Stomach smooth muscle (tissue), 2 donors: ENCODE data around the gene PGBD4.

Experiments
- H3K27ac ChIP-seq: one replicate; pipeline ENCODE4 v1.7.0; 2013; ENCODE audit warnings: mild to moderate bottlenecking, low read length, inconsistent platforms
- H3K27me3 ChIP-seq, 2 donors: one replicate each; pipeline ENCODE4 v1.7.0; 2013; ENCODE audit warnings: low read length in 2 of 2; ENCODE audit not compliant: insufficient read depth in 2 of 2, control insufficient read depth in 1 of 2
- H3K36me3 ChIP-seq, 2 donors: one replicate each; pipeline ENCODE4 v1.7.0; 2013; ENCODE audit warnings: low read length in 2 of 2; ENCODE audit not compliant: control insufficient read depth in 2 of 2, insufficient read depth in 2 of 2
- H3K4me1 ChIP-seq: one replicate; pipeline ENCODE4 v1.7.0; 2013; ENCODE audit warnings: low read length; ENCODE audit not compliant: control insufficient read depth, insufficient read depth
- H3K4me3 ChIP-seq, 2 donors: one replicate each; pipeline ENCODE4 v1.7.0; 2013; ENCODE audit warnings: low read length in 2 of 2
- H3K9ac ChIP-seq, 2 donors: one replicate each; pipeline ENCODE4 v1.7.0; 2013; ENCODE audit warnings: low read length in 2 of 2, mild to moderate bottlenecking in 1 of 2
- H3K9me3 ChIP-seq, 2 donors: one replicate each; pipeline ENCODE4 v1.7.0; 2013; ENCODE audit warnings: low read length in 2 of 2; ENCODE audit not compliant: control insufficient read depth in 2 of 2
- donor health status: healthy.
- donor health status: Pancreatic carcinoma.

Gene PGBD4

GRCh38 chr15:34076785-34077184, 25.1 kb upstream of the PGBD4 start:
- no peaks in the 10 kb centered on the region for H3K9me3 ChIP-seq
- no peaks in the 10 kb centered on the region for H3K27me3 ChIP-seq
- H3K36me3 ChIP-seq, result no peaks in the 10 kb centered on the region
- no peak overlapping the region for H3K9ac ChIP-seq
- H3K27ac ChIP-seq, result no peak overlapping the region
- no peaks in the 10 kb centered on the region for H3K4me1 ChIP-seq
- H3K4me3 ChIP-seq, result no peak overlapping the region

- Histone ChIP-seq H3K4me1 (no peaks in the 10 kb centered on the region), H3K36me3 (peaks cover 0 to 6% of the 10 kb centered on the region in 2 donors), H3K4me3 (no peak overlapping the region), H3K27me3 (no peaks in the 10 kb centered on the region), H3K9me3 (no peaks in the 10 kb centered on the region), H3K27ac (no peak overlapping the region), H3K9ac (no peak overlapping the region)
These were observed 23.0 kb upstream of the PGBD4 start for GRCh38 chr15:34078900-34079299.

- Histone ChIP-seq H3K4me3 (no peak overlapping the region), H3K4me1 (no peaks in the 10 kb centered on the region), H3K9ac (no peak overlapping the region)
These were observed 22.0 kb upstream of the PGBD4 start for GRCh38 chr15:34079904-34080303.

GRCh38 chr15:34084086-34084485, 17.8 kb upstream of the PGBD4 start:
- Histone ChIP-seq H3K27me3 (no peaks in the 10 kb centered on the region), H3K4me3 (no peak overlapping the region), H3K4me1 (no peaks in the 10 kb centered on the region), H3K9me3 (no peaks in the 10 kb centered on the region), H3K36me3 (peaks cover 15 to 16% of the 10 kb centered on the region in 2 donors), H3K27ac (no peak overlapping the region), H3K9ac (no peak overlapping the region)

More at GRCh38 chr15:34079904-34080303, 22.0 kb upstream of the PGBD4 start:
- Histone ChIP-seq H3K36me3 (peaks cover 2 to 6% of the 10 kb centered on the region in 2 donors), H3K27ac (no peak overlapping the region), H3K9me3 (no peaks in the 10 kb centered on the region), H3K27me3 (no peaks in the 10 kb centered on the region)

- H3K27me3 ChIP-seq, result no peaks in the 10 kb centered on the region
- H3K9me3 ChIP-seq, result no peaks in the 10 kb centered on the region
- no peak overlapping the region for H3K4me3 ChIP-seq
- H3K27ac ChIP-seq, result no peak overlapping the region
- H3K4me1 ChIP-seq, result no peaks in the 10 kb centered on the region
- no peak overlapping the region for H3K9ac ChIP-seq
- H3K36me3 ChIP-seq, result peaks cover 15 to 16% of the 10 kb centered on the region in 2 donors
These were observed 16.1 kb upstream of the PGBD4 start for GRCh38 chr15:34085746-34086145.

GRCh38 chr15:34099914-34100313, 2.0 kb upstream of the PGBD4 start:
- no peaks in the 10 kb centered on the region for H3K9me3 ChIP-seq
- H3K27ac ChIP-seq, result no peak overlapping the region
- peaks cover 15% of the 10 kb centered on the region for H3K4me1 ChIP-seq
- H3K4me3 ChIP-seq, result peak overlapping the region in 1 of 2 donors; percentile 99
- no peaks in the 10 kb centered on the region for H3K27me3 ChIP-seq
- H3K9ac ChIP-seq, result no peak overlapping the region
- H3K36me3 ChIP-seq, result peaks cover 2 to 4% of the 10 kb centered on the region in 2 donors

DNA sequence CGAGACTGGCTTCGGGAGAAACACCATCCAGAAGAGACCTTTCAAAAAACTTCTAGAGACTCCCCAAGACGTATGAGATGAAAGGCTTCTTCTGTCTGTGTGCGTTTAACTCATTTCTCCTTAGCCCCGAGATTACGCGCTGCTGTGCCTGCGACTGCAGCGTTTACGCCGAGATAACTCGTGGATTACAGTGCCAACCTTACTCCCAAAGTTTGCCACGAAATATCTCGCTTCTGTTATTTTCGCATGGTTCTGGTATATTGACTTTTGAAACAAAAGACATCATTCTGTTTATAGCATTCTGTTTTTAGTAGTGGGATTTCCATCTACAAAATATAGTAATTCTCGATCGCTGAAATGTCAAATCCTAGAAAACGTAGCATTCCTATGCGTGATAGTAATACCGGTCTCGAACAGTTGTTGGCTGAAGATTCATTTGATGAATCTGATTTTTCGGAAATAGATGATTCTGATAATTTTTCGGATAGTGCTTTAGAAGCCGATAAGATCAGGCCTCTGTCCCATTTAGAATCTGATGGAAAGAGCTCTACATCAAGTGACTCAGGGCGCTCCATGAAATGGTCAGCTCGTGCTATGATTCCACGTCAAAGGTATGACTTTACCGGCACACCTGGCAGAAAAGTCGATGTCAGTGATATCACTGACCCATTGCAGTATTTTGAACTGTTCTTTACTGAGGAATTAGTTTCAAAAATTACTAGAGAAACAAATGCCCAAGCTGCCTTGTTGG, 467 bp downstream of the PGBD4 start:
- H3K36me3 ChIP-seq, result peaks cover 0 to 5% of the 10 kb centered on the region in 2 donors
- peak overlapping the region; percentile 88 for H3K27ac ChIP-seq
- H3K4me1 ChIP-seq, result peaks cover 15% of the 10 kb centered on the region
- peak overlapping the region; percentile 83 to 99 for H3K4me3 ChIP-seq
- peak overlapping the region; percentile 75 to 97 for H3K9ac ChIP-seq
- no peaks in the 10 kb centered on the region for H3K27me3 ChIP-seq
- no peaks in the 10 kb centered on the region for H3K9me3 ChIP-seq

GRCh38 chr15:34106423-34106822, 4.5 kb downstream of the PGBD4 start:
- no peak overlapping the region for H3K9ac ChIP-seq
- H3K4me3 ChIP-seq, result no peak overlapping the region
- H3K27ac ChIP-seq, result no peak overlapping the region
- H3K36me3 ChIP-seq, result peaks cover 0 to 4% of the 10 kb centered on the region in 2 donors
- peaks cover 11% of the 10 kb centered on the region for H3K4me1 ChIP-seq
- no peaks in the 10 kb centered on the region for H3K27me3 ChIP-seq
- H3K9me3 ChIP-seq, result no peaks in the 10 kb centered on the region

- Histone ChIP-seq H3K27me3 (no peaks in the 10 kb centered on the region), H3K27ac (no peak overlapping the region), H3K4me3 (no peak overlapping the region), H3K9ac (no peak overlapping the region), H3K36me3 (peaks cover 0 to 4% of the 10 kb centered on the region in 2 donors), H3K4me1 (peaks cover 8% of the 10 kb centered on the region), H3K9me3 (no peaks in the 10 kb centered on the region)
These were observed 5.4 kb downstream of the PGBD4 start for GRCh38 chr15:34107315-34107714.

DNA sequence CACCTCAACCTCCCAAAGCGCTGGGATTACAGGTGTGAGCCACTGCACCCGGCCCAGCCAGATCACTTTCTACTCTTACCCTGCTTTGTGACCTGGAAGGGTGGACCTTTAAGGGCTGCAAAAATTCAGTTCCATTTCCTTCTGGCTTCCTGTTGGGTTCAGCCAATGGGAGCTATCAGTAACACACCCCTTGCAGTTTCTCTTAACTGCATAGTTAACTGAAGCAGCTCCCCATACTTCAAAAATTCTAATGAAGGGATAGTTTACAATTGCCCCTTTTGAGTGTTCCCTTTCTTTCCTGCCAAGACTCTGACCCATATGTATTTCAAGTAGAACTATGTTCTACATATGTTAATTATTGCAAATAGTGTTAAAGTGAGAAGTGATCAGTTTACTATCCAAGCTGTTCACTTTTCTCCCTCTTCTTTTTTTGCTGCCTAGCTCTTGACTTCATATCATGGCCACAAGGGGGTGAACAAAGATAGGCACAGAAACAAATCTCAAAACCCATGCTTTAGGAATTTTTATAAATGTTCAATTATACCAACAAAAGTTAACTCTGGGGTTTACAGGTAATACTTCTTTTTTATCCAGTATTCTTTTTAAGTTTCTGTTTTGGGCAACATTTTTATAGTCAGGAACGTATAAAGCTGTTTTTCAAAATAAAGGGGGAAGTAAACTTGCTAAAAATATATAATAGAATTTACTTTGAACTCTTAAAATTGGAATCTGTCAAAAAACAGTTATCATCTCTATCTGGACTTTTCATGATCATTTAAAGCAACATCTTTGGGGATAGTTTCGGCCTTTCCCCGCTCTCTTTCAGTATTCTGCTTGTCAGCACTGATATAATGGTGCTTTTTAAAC, 8.1 kb downstream of the PGBD4 start:
- H3K9me3 ChIP-seq, result no peaks in the 10 kb centered on the region
- no peak overlapping the region for H3K9ac ChIP-seq
- no peaks in the 10 kb centered on the region for H3K4me1 ChIP-seq

More for the DNA sequence above, 8.1 kb downstream of the PGBD4 start:
- Histone ChIP-seq H3K4me3 (no peak overlapping the region), H3K27me3 (no peaks in the 10 kb centered on the region), H3K36me3 (peaks cover 0 to 4% of the 10 kb centered on the region in 2 donors), H3K27ac (no peak overlapping the region)
